NCI-H128 (cell line): ENCODE results near the gene EME2.

Source experiments
- DNase-seq: peaks from one replicate; lab custom pipeline; 2025; ENCODE audit not compliant: unreplicated experiment; lab: John Stamatoyannopoulos, UW

EME2 gene

GRCh38 chr16:1817716-1818115, 45.1 kb downstream of the EME2 start:
- no peak for DNase-seq

GRCh38 chr16:1818204-1818872, 45.7 kb downstream of the EME2 start:
- no peak for DNase-seq

GRCh38 chr16:1818873-1819525, 46.4 kb downstream of the EME2 start:
- no peak for DNase-seq

- no peak for DNase-seq
These were observed 47.0 kb downstream of the EME2 start for GRCh38 chr16:1819611-1820010.

- DNase-seq: no peak
These were observed 47.7 kb downstream of the EME2 start for GRCh38 chr16:1820096-1820945.

GRCh38 chr16:1820946-1821290, 48.3 kb downstream of the EME2 start:
- no peak for DNase-seq

GRCh38 chr16:1821861-1822611, 49.4 kb downstream of the EME2 start:
- no peak for DNase-seq

- DNase-seq: no peak
These were observed 50.2 kb downstream of the EME2 start for GRCh38 chr16:1822801-1823200.

GRCh38 chr16:1823821-1824220, 51.2 kb downstream of the EME2 start:
- no peak for DNase-seq

- no peak for DNase-seq
These were observed 52.8 kb downstream of the EME2 start for GRCh38 chr16:1825381-1825863.
